Gastrocnemius medialis (tissue), 4 donors: ENCODE results near the gene TRIO.

Experiments used
- POLR2A ChIP-seq, 2 donors: fragments of 450-650 bp; IDR thresholded peaks; one replicate each; pipeline ENCODE4 v1.6.1; 2017; ENCODE audit warnings: antibody characterized with exemption in 2 of 2, mild to moderate bottlenecking in 2 of 2, moderate library complexity in 2 of 2
- TF ChIP-seq, protein P1 (sequence below), 5 experiments: fragments of 450-650 bp in 3 of 5; fragments of 200-600 bp in 2 of 5; sonication (generic) in 2 of 5; IDR thresholded peaks in 4 of 5; conservative IDR thresholded peaks in 1 of 5; 1 replicate in 4 of 5; 2 replicates in 1 of 5; pipeline ENCODE4 v1.5.1; 2016 to 2019; ENCODE audit warnings: antibody characterized with exemption in 5 of 5, mild to moderate bottlenecking in 3 of 5, moderate library complexity in 3 of 5

DNA sequence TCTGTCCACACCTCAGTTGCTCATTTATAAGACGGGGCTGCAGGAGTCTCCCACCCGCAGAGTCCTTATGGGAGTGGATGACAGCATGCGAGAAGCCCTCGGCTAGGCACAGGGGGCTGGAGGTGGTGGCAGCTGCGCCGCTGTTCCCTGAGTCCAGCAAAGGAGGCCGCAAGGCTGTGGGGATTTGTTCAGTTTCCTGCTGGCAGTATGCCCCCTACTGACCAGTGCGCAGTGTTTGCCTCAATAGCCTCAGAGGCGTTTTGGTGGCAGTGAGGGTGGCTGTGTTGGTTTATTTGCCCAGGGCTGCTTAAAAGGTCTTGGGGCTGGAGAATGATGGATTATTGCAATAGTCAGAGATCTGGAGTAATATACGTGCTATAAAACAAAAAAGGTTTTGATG is 262.1 kb downstream of the TRIO start:
- TF ChIP-seq POLR2A (IDR thresholded peaks at IDR 0.05) = no peak
- TF ChIP-seq, protein P1, sequence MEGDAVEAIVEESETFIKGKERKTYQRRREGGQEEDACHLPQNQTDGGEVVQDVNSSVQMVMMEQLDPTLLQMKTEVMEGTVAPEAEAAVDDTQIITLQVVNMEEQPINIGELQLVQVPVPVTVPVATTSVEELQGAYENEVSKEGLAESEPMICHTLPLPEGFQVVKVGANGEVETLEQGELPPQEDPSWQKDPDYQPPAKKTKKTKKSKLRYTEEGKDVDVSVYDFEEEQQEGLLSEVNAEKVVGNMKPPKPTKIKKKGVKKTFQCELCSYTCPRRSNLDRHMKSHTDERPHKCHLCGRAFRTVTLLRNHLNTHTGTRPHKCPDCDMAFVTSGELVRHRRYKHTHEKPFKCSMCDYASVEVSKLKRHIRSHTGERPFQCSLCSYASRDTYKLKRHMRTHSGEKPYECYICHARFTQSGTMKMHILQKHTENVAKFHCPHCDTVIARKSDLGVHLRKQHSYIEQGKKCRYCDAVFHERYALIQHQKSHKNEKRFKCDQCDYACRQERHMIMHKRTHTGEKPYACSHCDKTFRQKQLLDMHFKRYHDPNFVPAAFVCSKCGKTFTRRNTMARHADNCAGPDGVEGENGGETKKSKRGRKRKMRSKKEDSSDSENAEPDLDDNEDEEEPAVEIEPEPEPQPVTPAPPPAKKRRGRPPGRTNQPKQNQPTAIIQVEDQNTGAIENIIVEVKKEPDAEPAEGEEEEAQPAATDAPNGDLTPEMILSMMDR (IDR thresholded peaks at IDR 0.05 in 4 of 5, conservative IDR thresholded peaks at IDR 0.05 in 1 of 5) = no peak
